HG02610 (cell line): Measurements from ENCODE around the gene SPATA32.
"Not testable (repeated sequence)": the region's sequence is repeated elsewhere in the genome, so short reads cannot be mapped to it uniquely, and the experiment has no call there.

Experiments used
- ATAC-seq: cut with Tn5 transposase; IDR thresholded peaks from one replicate; pipeline ENCODE4 v1.9.1; 2021; ENCODE audit warnings: mild to moderate bottlenecking, moderate library complexity; ENCODE audit not compliant: unreplicated experiment

SPATA32 gene

GRCh38 chr17:45261577-45262515, at the start of gene SPATA32:
TSS of gene SPATA32 (minus strand) at chr17:45262094. CDS start at chr17:45262016, 78 bp downstream.
- ATAC-seq = no peak

DNA sequence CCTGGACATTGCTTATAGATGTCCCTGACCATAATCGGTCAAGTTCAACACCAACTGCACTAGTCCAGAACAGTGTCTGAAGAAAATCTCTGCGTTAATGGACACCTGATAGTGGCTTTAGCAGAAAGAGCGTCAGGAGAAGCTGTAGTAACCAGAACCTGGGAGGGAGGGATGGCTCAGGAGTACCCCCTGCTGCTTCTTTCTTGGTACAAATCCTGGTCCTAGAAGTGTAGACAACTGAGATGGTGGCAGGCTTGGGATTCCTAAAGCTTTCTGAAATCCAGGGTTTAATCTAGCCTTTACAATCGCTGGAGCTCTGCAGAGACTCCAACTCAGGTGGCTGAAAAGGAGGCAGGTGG, 49.5 kb upstream of the SPATA32 start:
- ATAC-seq = no peak

DNA sequence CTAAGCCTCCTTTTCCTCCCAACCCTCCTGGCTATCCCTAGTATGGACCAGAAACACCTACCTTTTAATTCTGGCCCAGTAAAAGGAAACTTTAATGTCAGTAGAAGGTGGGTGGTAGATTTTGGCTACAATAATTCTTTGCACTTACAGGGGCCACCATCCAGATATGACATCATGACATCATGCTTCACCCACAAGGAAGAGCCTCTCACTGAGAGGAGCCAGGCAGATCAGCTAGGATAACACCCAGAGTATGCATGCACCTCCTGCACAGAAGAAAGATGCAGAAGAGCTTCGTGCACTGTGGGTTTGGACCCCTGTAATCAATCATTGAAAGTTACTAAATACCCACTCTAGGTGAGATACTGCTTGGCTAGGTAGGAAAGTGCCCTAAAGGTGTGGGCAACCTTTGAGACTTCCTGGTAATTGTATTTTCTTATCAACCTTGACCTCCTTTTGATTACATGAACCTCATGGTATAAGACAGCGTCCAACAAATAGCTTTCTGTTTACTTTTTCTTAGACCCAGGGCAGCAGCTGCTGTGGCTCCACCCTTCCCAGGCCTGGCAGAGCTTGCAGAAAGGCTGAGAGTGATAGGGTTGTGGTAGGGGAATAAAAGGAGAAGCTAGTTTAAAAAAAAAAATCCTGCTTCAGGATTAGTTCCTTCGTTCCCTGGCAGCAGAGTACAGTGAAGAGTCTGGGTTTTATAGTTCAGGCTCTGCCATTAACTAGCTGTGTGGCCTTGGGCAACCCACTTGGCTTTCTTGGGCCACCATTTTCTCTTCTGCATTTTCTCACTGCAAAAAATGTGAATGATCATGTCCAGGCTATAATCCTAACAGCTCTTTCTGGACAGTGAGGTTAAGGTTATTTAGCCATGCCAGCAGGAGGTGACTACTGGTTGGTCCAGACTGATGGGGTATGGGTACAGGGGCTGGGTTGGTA, 48.8 kb upstream of the SPATA32 start:
- ATAC-seq = no peak

DNA sequence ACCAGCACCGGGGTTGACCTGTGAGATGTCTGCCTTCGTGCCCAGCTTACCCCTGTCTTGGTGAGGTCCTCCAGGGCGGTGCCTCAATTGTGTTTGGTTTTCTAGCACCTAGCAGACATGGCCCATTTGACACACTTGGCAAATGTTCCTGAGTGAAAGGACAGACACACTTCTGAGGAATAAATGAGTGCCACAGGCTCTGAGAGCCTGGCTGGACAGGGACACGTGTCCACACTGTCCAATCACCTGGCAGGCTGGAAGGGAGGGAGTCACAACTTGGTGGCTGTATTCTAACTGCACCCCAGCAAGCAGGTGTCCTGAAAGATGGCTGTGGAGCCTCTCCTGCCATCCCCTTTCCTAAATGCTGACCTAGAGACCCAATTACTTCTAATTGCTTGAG, 47.5 kb upstream of the SPATA32 start:
- no peak for ATAC-seq

GRCh38 chr17:45308840-45309239, 46.9 kb upstream of the SPATA32 start:
- ATAC-seq = no peak

DNA sequence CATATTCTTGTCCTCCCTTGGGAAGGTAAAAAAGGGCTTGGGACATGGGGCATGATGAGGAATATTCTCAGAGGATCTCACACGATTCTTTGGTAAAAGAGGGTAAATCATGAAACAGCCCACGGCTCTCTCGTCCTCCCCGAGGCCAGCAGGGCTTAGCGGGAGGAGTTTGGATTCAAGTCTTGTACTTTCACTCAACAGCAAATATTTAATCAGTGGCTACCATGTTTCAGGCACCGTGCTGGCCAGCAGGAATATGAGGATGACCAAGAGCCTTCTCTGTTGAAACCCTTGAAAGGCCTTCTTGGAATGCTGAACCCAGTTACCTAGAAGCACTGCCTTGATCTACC, 46.1 kb upstream of the SPATA32 start:
- no peak for ATAC-seq

DNA sequence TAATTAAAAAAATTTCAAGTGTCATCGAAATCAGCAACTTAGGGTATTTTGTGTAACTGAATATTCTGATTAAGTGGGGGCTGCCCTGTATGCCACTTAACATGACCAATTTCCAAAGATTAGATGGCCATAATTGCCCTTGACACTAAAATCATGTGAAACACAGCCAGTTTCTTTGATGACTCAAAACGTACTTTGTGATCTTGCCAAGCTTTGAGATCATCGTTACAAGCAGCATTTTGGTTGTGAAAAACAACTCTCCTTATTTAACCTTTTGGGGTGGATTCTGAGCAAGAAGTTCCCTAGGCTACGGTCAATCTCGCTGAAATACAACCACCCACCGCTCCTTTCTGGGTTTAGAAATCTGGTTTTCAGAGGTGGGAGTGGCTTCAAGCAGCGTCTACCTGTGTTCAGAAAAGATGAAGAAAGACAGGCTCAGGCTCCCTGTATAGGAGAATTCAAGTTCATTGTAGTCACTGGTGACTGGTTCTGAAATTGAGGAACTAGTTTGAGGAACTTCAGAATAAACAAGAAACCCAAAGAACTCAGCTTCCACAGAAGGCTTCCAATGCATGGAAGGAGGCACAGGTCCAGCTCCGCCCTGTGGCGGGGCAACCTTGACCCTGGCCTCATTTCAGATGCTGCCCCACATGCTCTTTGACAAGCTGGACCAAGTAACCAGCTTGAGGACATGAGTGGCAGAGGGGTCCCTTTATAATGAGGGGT, 45.6 kb upstream of the SPATA32 start:
- peak; percentile 27 for ATAC-seq

- no peak for ATAC-seq
These were observed 44.7 kb upstream of the SPATA32 start for GRCh38 chr17:45306623-45307022.

GRCh38 chr17:45306094-45306493, 44.2 kb upstream of the SPATA32 start:
- no peak for ATAC-seq

DNA sequence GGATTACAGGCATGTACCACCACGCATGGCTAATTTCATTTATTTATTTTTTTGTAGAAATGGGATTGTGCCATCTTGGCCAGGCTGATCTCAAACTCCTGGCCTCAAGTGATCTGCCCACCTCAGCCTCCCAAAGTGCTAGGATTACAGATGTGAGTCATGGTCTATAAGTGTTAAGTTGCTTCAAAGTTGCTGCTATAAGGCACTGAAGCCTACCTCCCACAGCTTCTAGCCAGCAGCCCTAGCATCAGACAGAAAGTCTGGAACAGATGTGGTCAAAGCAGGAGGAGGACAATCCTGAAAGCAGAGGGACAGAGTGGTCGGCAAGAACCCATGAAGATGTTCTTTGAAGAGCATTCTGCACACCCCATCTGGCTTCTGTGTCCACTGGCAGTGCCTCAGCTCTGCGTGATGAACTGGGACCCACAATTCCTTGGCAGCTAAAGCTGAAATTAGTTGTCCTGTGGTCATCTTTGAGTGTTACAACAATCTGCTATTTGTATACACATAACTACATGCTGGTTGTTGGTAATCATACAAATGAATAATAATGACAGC, 43.7 kb upstream of the SPATA32 start:
- no peak for ATAC-seq

DNA sequence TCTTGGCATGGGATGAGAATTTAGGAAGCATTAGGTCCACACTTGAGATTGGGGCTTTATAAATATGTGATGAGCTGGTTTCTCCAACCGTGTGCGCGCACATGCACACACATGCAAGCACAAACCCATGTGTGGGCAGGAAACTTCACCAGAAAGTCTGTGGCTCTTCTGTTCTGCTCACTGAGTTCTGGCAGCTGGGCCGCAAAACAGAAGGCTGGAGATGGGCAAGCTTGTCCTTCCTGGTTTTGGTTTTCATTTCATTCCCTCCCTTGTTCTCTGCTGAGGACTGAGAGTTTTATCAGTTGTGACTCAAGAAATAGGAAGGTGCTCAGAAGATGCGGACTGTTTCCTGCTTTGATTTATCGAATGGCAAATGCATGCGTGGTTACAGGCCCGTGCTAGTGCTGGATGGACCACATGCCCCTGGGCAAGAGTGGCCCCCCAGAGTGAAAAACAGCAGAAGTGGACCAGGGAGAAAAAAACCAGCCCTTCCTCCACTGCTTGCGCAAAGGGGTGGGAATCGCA, 40.8 kb upstream of the SPATA32 start:
- ATAC-seq = peak; percentile 68

DNA sequence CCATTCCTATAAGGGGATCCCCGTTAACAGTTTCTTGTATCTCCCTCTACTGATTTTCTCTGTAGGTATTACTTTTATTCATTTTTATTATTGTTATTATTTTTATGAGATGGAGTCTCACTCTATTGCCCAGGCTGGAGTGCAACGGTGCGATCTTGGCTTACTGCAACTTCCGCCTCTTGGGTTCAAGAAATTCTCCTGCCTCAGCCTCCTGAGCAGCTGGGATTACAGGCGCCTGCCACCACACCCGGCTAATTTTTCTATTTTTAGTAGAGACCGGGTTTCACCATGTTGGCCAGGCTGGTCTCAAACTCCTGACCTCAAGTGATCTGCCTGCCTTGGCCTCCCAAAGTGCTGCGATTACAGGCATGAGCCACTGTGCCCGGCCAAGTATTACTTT, 40.3 kb upstream of the SPATA32 start:
- not testable (repeated sequence) for ATAC-seq

- no peak for ATAC-seq
These were observed 39.8 kb upstream of the SPATA32 start for GRCh38 chr17:45301674-45302073.

GRCh38 chr17:45300060-45300751, 38.3 kb upstream of the SPATA32 start:
- ATAC-seq = no peak

- ATAC-seq = no peak
These were observed 37.5 kb upstream of the SPATA32 start for GRCh38 chr17:45299361-45299760.

DNA sequence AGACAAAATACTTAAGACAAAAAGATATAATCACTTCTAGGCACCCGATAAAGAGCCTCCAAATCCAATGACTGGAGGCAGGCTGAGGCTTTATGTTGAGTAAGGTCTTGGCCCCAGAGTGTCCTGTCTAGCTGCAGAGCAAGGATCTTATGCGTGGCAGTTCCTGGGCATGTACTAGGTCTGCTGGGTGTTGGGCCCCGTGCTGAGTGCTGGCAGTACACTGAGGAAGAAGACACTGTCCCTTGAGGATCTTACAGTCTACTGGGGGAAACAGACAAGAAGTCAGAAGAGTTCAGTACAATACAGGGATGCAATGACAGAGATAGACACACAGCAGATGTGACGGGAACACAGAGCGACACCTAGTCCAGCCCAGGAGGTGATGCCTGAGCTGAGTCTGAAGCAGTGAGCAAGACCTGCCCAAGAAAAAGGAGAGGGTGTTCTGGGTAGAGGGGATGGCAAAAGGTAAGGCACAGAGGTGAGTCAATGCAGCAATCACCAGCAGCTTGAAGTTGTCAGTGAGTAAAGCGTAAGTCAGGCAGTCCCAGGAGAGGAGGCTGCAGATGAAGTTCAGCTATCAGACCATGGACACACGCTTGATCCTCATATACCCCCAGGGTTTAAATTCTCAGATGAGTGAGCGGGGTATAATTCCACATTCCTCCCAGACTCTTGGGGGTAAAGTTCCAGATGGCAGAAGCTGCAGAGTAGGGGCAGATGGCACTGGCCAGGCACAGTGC, 36.8 kb upstream of the SPATA32 start:
- no peak for ATAC-seq

DNA sequence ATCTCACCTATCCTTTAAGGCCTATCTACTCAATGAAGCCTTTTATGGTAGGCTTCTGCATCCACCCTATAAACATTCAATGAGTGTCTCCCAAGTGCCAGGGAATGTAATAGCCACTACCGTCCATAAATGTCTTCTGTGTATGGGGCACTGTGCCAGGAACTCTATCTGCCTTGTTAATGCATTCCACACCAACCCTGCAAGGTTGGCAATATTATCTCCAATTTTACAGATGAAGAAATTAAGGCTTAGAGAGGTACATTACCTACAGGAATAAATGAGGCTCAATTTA, 34.9 kb upstream of the SPATA32 start:
- ATAC-seq = no peak

DNA sequence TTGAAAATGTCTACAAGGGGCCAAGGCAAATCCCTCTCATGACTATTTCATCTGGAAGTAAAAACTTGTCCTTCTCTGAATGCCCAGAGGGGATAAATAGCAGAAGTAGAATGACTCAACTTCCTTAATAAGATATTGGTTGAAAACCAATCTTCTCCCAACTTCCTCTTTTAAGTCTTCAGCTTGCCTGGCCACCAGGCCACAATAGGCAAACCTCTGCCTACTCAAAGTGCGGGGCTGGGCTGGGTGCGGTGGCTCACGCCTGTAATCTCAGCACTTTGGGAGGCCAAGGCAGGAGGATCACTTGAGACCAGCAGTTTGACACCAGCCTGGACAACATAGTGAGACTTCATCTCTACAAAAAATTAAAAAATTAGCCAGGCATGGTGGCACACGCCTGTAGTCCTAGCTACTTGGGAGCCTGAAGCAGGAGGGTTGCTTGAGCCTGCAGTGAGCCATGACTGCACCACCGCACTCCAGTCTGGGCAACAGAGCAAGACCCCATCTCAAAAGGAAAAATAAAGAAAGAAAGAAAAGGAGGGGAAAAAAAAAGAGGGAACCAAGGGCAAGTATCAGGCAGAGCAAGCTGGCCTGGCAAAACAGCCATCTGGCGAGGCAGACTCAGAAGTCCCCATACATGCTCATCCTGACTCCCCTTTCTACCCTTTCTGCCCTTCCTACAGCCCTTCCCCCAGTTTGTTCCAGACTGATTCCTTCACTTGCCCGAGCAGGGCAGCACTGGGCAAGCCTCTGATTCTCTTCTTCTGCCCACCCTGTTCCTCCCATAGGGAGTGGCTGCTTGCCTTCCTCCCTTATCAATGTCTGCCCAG, 34.3 kb upstream of the SPATA32 start:
- ATAC-seq = peak; percentile 38

- no peak for ATAC-seq
These were observed 32.6 kb upstream of the SPATA32 start for GRCh38 chr17:45294506-45294905.
